GM19328 (cell line): ENCODE measurements around the gene PDE4B.

Source experiments
- ATAC-seq: cut with Tn5 transposase; IDR thresholded peaks from one replicate; pipeline ENCODE4 v1.9.1; 2021; ENCODE audit warnings: mild to moderate bottlenecking, moderate library complexity; ENCODE audit not compliant: unreplicated experiment

The PDE4B gene

GRCh38 chr1:66371233-66372005 is 578.7 kb downstream of the PDE4B start:
- no peak for ATAC-seq

GRCh38 chr1:66372522-66373101 is 579.9 kb downstream of the PDE4B start:
- ATAC-seq: no peak

DNA sequence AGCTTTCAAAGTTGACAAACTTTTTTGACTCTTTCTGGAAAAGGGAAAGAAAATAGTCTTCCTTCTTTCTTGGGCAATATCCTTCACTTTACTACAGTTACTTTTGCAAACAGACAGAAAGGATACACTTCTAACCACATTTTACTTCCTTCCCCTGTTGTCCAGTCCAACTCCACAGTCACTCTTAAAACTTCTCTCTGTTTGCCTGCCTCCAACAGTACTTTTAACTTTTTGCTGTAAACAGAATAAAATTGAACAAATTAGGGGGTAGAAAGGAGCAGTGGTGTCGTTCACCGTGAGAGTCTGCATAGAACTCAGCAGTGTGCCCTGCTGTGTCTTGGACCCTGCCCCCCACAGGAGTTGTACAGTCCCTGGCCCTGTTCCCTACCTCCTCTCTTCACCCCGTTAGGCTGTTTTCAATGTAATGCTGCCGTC is 580.5 kb downstream of the PDE4B start:
- ATAC-seq: no peak

DNA sequence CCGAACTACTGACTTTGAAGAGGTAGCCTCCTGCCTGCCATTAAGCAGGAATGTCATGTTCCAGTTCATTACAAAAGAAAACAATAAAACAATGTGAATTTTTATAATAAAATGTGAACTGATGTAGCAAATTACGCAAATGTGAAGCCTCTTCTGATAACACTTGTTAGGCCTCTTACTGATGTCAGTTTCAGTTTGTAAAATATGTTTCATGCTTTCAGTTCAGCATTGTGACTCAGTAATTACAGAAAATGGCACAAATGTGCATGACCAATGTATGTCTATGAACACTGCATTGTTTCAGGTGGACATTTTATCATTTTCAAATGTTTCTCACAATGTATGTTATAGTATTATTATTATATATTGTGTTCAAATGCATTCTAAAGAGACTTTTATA is 581.5 kb downstream of the PDE4B start:
- ATAC-seq: peak; percentile 38

DNA sequence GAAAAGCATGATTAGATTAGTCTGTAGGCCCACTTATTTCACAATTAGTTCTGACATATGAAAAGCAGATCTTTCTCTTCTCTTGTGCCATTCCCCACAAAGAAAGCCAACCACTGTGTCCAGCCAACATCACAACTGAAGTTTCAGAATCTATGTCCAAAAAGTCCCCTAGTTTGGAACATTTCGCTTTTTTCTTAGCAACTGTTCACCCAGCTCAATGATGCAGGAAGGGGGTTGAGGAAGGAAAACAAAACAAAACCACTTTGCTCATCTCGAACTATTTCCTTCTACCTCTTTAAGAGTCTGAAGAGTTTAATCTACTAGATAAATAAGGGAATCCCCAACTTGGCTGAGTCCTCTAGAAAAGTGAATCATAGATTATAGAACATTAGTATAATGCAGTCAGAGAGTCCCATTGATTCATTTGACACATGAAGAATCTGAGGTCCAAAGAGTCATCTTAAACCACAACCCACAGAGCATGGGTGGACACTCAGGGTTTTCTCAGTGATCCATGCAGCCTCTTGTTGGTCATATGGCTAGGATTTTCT is 581.9 kb downstream of the PDE4B start:
- peak; percentile 48 for ATAC-seq

- no peak for ATAC-seq
Observed at GRCh38 chr1:66375125-66375524, 582.4 kb downstream of the PDE4B start.

DNA sequence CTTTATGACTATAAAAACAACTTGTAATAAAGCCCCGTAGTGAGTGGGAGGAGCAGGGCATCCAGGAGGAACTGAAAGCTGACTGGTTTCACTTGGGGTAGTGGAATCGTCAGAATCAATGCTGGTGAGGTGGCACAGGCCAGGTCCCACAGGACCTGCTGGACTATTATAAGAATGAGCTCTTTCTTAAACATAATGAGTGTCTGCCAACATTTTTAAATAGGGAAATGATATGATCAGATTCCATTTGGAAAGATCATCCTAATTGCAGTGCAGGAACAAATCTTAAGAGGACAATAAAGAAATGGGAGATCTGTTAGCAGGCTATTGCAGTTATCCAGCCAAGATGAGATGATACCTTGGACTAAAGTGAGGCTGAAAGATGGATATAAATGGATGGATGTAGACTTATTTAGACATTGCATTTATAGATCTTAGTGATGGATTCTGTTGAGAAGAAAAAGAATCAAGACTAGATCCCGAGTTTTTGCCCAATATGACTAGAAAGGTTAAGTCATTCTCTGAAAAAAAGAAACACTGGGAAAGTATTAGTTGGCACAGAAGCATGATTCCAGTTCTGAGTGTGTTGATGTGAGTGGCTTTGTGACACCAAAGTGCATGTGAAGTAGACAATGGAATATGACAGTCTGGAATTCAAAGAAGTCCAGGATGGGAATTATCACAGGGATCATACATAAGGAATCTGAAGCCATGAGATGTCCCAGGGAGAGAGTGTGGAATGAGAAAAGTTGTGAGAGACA is 587.9 kb downstream of the PDE4B start:
- ATAC-seq: peak; percentile 97

DNA sequence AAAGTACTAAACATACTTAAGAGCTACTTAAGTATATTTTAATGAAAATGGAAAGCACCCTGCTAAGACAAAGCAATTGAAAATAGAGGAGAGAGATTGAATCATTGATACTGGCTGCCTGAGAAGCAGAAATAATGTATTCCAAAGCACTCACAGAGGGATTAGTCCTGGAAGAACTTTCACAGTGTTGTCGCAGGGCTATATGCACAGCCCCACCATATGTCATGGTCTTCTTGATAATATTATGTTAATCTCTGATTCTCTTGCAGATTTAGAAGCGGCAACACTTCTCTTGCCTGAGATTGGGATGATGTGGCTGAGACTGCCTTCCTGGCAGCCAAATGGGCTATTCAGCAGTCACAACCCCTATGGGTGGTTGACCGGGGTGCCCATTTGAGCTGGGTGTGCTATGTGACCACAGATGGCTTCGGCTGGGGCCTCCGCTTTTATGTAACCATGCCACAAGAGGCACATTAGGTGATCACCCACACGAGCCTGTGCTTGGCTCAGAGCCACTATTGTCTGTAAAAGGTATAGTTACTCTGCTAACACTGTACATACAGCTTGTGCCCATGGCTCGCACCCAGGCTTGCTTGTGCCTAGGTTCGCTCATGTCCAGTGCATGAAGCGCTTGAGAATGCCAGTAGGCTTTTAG is 589.1 kb downstream of the PDE4B start:
- no peak for ATAC-seq

- ATAC-seq: no peak
Observed at GRCh38 chr1:66383168-66383567, 590.5 kb downstream of the PDE4B start.

DNA sequence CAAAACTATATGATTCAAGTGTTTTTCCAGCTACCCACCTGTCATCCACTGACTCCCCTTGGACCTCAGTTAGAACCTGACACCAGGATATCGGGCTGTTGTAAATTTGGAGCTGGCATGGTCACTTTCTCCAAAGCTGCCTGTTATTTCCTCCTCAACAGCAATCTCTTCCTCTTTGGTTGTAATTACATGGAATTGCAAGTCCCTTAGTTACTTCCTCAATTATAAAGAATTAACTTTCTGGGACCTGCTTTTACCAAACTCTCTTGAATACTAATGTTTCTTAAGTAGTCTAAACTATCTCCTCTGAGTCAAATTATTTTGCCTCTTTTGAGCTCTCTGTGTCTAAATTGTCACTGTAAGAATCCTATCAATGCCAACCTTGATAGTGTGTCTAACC is 590.9 kb downstream of the PDE4B start:
- ATAC-seq: no peak

DNA sequence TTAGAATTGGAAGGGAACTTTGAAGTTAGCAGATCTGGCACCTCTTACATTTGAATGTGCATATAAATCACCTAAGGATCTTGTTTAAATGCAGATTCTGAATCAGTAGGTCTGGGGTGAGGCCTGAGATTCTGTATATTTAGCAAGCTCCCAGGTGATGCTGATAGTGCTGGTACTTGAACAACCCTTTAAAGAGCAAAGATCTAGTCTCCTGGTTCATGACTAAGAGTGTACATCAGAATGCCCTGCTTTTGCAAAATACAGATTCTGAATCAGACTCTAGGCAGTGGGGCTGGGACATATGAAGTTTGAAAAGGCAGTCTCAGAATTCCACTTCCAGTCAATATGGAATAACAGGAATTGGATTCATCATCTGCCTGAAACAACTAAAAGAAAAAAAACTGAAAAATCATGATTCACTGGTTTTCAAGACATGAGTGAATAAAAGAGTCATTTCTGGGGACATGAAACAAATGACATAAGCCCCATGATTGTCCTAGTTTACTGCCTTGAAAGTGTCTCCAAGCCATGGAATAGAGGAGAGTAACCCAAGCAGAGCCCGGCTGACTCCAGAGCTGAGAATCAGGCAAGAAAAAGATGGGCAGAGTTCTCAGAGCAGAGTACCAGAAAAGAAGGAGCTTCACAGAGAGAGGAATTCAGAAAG is 591.7 kb downstream of the PDE4B start:
- no peak for ATAC-seq

DNA sequence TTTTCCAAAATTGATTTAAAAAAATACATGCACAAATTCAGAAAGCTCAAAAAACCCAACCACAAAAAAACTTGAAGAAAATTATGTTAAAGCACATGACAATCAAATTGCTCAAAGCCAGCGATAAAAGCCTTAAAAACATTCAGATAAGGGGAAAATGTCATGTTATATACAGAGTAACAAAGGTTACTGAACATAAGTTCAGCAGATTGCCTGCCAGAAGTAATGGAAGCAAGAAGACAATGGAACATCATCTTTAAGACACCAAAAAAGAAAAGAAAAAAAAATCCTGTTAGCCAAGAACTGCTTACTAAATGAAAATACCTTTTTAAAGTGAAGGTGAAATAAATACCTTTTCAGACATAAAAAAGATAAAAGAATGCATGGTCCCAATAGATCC is 594.0 kb downstream of the PDE4B start:
- ATAC-seq: no peak

- ATAC-seq: no peak
Observed at GRCh38 chr1:66388913-66389312, 596.2 kb downstream of the PDE4B start.

DNA sequence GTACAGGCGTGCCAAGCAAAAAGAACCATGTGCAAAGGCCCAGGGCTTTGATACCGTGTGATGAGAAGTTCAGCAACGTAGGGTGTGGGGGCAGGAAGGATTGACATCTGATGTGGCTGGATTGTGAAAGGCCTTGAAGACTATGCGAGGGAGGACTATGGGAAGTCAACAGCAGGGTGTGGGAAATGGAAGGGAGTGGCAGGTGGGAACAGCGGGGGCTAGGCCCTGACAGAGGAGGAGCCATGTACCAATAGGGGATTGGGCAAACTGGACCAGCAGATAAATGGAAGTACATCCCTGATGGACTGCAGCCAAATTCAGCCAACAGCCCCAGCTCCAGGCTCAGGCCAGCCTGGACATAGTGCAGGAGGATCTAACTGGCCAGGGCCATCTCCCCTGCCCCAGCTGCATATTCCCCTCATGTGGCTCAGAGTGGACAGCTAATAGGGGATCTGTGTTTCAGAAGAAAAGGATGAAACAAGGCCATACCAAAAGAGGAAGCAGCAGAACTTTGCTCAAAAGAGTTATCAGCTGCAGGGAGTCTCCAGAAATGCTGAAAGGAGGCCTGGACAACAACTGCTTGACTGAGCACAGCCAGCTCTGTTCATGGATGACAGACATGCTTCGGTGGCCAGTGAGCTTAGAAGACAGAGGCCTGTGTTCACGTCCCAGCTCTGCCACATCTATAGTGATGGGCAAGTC is 601.0 kb downstream of the PDE4B start:
- no peak for ATAC-seq

GRCh38 chr1:66394603-66395002 is 601.9 kb downstream of the PDE4B start:
- ATAC-seq: no peak

DNA sequence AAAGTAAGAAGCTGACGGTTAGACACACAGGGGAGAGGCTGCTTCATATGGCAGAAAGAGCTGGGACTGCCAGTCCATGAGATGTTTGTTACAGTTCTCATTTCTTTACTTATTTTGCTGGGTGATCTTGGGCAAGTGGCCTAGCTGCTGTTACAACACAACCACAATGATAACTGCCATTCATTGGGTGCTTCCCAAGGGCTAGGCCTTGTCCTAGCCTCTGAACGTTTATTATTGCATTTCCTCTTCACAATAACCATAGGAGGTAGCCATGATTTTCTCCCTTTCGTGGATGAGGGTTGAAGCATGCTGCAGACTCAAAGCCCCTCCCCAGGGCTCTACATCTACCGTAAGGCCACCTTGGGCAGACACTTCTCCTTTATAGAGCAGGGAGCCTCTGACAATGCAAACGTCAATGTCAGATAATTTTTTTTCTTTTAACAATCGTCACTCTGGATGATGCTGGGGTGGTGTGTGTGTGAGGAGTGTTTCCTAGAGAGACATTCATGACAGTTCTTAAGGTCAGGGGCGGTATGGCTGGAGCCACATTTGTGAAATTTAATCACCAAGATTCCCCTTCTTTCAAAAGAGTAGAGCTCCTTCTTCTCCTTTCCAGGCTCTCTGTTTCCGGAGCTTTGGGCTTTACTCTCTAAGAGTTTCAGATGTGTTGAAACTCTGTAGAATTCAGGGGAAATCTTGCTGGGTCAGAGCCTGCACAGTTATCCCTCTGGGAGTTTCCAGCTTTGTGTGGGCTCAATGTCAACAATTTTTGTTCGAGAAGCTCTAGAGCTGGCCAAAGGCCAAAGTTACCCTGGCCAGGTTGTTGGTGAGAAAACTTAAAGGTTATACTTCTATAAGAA is 602.7 kb downstream of the PDE4B start:
- ATAC-seq: no peak

DNA sequence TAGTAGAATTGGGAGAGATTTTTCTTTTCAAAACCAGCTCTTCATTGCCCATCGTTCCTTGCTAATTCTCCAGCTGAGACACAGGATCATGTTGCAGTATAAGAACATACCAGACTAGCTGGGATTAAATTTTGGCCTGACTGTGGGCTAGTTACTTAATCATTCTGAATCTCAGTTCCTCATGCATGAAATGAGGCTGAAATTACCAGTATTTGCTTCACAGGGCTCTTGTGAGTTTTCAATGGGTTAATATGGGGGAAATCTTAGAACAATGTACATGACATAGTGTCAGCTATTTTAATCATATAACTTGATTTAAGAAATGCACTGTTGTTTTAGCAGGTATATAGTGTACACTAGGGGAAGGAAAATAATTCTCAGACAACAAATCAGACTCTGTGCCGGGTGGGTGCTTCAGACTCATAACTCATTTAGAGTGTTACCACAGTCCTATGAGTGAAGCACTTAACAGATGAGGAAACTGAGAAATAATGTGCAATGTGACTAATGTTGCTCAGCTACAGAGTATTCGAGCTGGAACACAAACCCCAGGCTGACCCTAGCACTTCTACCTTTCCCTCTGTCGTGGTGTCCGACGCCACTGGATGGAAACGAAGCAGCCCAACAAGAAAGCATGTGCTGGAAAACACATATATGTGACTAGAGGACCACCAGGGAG is 603.7 kb downstream of the PDE4B start:
- ATAC-seq: peak; percentile 40

- peak; percentile 40 for ATAC-seq
Observed at GRCh38 chr1:66397192-66397591, 604.5 kb downstream of the PDE4B start.
